Right atrium auricular region (tissue), 2 donors: ENCODE measurements around the gene RIMBP2. TPM values are rescaled to one million over a fixed set of nuclear protein-coding genes. Genes with fewer than 3 reads are reported as not detected.

Experiments
- DNase-seq: peaks from one replicate; pipeline ENCODE4 v3.0.0-alpha.2; 2019; ENCODE audit warnings: low spot score
- H3K27ac ChIP-seq, 2 donors: fragments of 200-600 bp; sonication (generic); 1 replicate in 1 of 2; 2 replicates in 1 of 2; pipeline ENCODE4 v1.5.1; 2016 to 2019
- H3K27me3 ChIP-seq, 2 donors: fragments of 200-600 bp; sonication (generic); one replicate each; pipeline versions ENCODE4 v1.5.1 to v1.6.0; 2017 to 2019
- H3K36me3 ChIP-seq: fragments of 200-600 bp; sonication (generic); one replicate; pipeline ENCODE4 v1.5.1; 2016
- H3K4me1 ChIP-seq, 2 donors: fragments of 200-600 bp; sonication (generic); one replicate each; pipeline versions ENCODE4 v1.5.1 to v1.6.0; 2017 to 2019
- H3K4me3 ChIP-seq, 2 donors: fragments of 200-600 bp; sonication (generic); 1 replicate in 1 of 2; 2 replicates in 1 of 2; pipeline ENCODE4 v1.5.1; 2017 to 2019; ENCODE audit warnings: mild to moderate bottlenecking in 1 of 2, moderate library complexity in 1 of 2
- H3K9me3 ChIP-seq, 2 donors: fragments of 200-600 bp; sonication (generic); one replicate each; pipeline ENCODE4 v1.5.1; 2019
- CTCF ChIP-seq, 2 donors: fragments of 200-600 bp; sonication (generic); IDR thresholded peaks; one replicate each; pipeline ENCODE4 v1.5.1; 2019; ENCODE audit warnings: antibody characterized with exemption in 2 of 2
- total RNA-seq, 2 donors: library from RNA; depleted of rRNA; stranded (reverse); fragments of >200 nt; gene quantifications; one replicate each; pipeline ENCODE4 v1.1.0, GENCODE V29; 2016

The RIMBP2 gene
- total RNA-seq, 2 donors from 2014 or later: 0.04 TPM; not detected in 1

GRCh38 chr12:130595566-130595965, 120.5 kb downstream of the RIMBP2 start:
- Histone ChIP-seq H3K27me3 (no peaks in the 10 kb centered on the region), H3K9me3 (peaks cover 0 to 17% of the 10 kb centered on the region in 2 donors), H3K4me3 (no peak overlapping the region), H3K27ac (no peak overlapping the region), H3K36me3 (no peaks in the 10 kb centered on the region), H3K4me1 (no peaks in the 10 kb centered on the region)
- no peak for TF ChIP-seq CTCF (IDR thresholded peaks at IDR 0.05)
- DNase-seq: no peak

GRCh38 chr12:130593056-130593455, 123.0 kb downstream of the RIMBP2 start:
- H3K27ac ChIP-seq: no peak overlapping the region
- no peak for TF ChIP-seq CTCF (IDR thresholded peaks at IDR 0.05)

GRCh38 chr12:130592641-130593040, 123.5 kb downstream of the RIMBP2 start:
- Histone ChIP-seq H3K36me3 (no peaks in the 10 kb centered on the region), H3K4me1 (no peaks in the 10 kb centered on the region), H3K27ac (no peak overlapping the region), H3K4me3 (no peak overlapping the region), H3K9me3 (peaks cover 0 to 10% of the 10 kb centered on the region in 2 donors), H3K27me3 (no peaks in the 10 kb centered on the region)
- no peak for TF ChIP-seq CTCF (IDR thresholded peaks at IDR 0.05)
- no peak for DNase-seq

More at GRCh38 chr12:130593056-130593455, 123.0 kb downstream of the RIMBP2 start:
- H3K9me3 ChIP-seq: peaks cover 0 to 15% of the 10 kb centered on the region in 2 donors
- no peaks in the 10 kb centered on the region for H3K4me1 ChIP-seq
- H3K36me3 ChIP-seq: no peaks in the 10 kb centered on the region
- no peak for DNase-seq
- H3K27me3 ChIP-seq: no peaks in the 10 kb centered on the region
- no peak overlapping the region for H3K4me3 ChIP-seq

- no peak overlapping the region for H3K4me3 ChIP-seq
- peaks cover 0 to 1% of the 10 kb centered on the region in 2 donors for H3K9me3 ChIP-seq
- H3K36me3 ChIP-seq: no peaks in the 10 kb centered on the region
- no peaks in the 10 kb centered on the region for H3K4me1 ChIP-seq
- no peaks in the 10 kb centered on the region for H3K27me3 ChIP-seq
- TF ChIP-seq CTCF (IDR thresholded peaks at IDR 0.05): no peak
- DNase-seq: no peak
- no peak overlapping the region for H3K27ac ChIP-seq
These were observed 124.4 kb downstream of the RIMBP2 start for GRCh38 chr12:130591736-130592135.

GRCh38 chr12:130590685-130591084, 125.4 kb downstream of the RIMBP2 start:
- Histone ChIP-seq H3K4me3 (no peak overlapping the region), H3K4me1 (no peaks in the 10 kb centered on the region), H3K36me3 (no peaks in the 10 kb centered on the region), H3K27me3 (no peaks in the 10 kb centered on the region), H3K27ac (no peak overlapping the region), H3K9me3 (no peaks in the 10 kb centered on the region)
- no peak for TF ChIP-seq CTCF (IDR thresholded peaks at IDR 0.05)
- DNase-seq: no peak
